GM19395 (cell line): ENCODE results near the gene NELFA.
"Not testable (repeated sequence)": the region's sequence is repeated elsewhere in the genome, so short reads cannot be mapped to it uniquely, and the experiment has no call there.

ENCODE experiments used
- ATAC-seq: cut with Tn5 transposase; IDR thresholded peaks from one replicate; pipeline ENCODE4 v1.9.1; 2021; ENCODE audit warnings: mild to moderate bottlenecking, moderate library complexity; ENCODE audit not compliant: unreplicated experiment

Gene NELFA

GRCh38 chr4:2040391-2041238 lies 31.8 kb upstream of the NELFA start:
- no peak for ATAC-seq

GRCh38 chr4:2036866-2037265 lies 28.1 kb upstream of the NELFA start:
- ATAC-seq, result no peak

DNA sequence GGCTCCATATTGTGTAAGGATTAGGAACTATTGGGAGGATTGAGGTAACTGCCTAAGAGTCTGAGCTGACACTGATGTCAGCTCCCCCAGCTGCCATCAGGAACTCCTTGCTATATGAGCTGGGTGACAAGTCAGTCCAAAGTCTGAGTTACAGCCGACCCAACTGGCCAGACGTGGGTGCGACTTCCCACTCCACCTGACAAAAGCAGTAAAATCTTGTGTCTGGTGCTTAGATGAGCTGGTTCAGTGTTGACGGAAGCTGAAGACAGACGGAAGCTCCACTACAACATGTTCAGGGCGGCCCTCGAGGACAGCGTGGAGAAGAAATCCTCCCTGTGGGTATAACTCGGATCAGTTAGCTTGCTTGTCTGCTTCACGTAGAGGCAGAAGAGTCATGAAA lies 27.6 kb upstream of the NELFA start:
- no peak for ATAC-seq

- not testable (repeated sequence) for ATAC-seq
Measured at GRCh38 chr4:2031161-2031560, 22.4 kb upstream of the NELFA start.

GRCh38 chr4:2027120-2027519 lies 18.3 kb upstream of the NELFA start:
- ATAC-seq, result not testable (repeated sequence)

- ATAC-seq, result no peak
Measured at GRCh38 chr4:2025817-2026216, 17.0 kb upstream of the NELFA start.

DNA sequence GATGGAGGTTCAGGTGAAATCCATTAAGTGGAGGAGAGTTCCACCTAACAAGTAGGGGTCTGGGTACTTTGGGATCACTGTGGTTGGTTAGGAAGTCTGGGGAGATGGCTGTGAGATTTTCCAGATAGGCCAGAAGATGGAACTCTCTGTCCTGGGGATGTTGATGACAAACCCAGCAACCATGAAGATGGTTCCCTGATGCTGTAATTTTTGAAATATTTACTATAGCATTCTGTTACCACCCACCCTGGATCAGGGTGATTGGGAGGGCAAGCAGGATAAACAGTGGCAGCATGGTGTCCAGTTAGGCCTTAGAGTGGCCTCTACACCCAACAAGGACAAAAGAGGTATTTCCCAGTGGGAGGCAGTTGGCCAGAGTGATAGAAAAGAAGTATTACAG lies 15.9 kb upstream of the NELFA start:
- no peak for ATAC-seq

- ATAC-seq, result not testable (repeated sequence)
Measured at GRCh38 chr4:2021358-2022018, 12.7 kb upstream of the NELFA start.

- ATAC-seq, result no peak
Measured at GRCh38 chr4:2015008-2015407, 6.2 kb upstream of the NELFA start.

DNA sequence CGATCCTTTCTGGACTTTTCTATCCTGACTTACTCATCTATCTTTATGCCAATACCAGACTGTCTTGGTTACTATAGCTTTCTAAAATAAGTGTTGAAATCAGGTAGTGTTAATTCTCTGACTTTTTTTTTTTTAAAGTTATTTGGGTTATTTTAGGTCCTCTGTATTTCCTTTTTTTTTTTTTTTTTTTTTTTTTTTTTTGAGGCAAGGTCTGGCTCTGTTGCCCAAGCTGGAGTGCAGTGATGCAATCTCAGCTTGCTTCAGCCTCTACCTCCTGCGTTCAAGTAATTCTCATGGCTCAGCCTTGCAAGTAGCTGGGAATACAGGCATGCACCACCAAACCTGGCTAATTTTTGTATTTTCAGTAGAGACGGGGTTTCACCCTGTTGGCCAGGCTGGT lies 2.8 kb upstream of the NELFA start:
- no peak for ATAC-seq

DNA sequence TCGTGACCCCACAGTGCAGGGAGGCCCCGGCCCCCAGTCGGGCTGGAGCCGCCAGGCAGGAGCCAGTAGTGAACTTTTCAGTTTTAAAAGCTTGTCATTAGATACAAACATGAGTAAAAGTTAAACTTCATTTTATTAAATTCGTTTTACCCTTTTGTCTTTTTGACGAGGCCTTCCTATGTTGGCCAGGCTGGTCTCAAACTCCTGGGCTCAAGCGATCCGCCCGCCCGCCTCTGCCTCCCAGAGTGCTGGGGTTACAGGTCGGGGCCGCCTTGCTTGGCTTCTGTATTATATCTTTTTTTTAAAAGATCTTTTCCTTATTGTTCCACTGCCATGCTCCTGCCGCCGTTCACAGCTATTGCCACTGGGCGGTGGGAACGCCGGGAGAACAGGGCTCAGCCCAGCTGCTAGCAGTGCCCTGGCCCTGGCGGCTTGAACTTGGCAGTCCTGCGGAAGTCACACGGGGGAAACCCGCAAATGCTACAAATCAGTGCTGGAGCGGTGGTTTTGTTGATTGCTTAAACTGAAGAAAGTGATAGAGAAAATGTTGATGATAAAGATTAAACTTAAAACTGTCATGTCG lies 968 bp upstream of the NELFA start:
- peak; percentile 27 for ATAC-seq

DNA sequence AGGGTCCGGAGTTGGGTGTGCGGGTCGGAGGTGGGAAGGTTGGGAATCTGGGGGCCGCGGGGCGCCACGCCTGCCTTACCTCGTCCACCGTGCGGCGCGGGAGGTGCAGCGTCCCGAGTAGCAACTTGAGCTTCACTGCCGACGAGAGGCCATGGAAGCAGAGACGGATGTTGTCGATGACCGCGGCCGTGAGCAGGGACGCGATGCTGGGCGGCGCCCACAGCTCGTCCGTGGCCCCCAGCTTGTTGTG lies 178 bp downstream of the NELFA start:
- ATAC-seq, result no peak

- ATAC-seq, result no peak
Measured at GRCh38 chr4:2007804-2008670, 737 bp downstream of the NELFA start.

GRCh38 chr4:2006956-2007653 lies 1.7 kb downstream of the NELFA start:
- ATAC-seq, result no peak

DNA sequence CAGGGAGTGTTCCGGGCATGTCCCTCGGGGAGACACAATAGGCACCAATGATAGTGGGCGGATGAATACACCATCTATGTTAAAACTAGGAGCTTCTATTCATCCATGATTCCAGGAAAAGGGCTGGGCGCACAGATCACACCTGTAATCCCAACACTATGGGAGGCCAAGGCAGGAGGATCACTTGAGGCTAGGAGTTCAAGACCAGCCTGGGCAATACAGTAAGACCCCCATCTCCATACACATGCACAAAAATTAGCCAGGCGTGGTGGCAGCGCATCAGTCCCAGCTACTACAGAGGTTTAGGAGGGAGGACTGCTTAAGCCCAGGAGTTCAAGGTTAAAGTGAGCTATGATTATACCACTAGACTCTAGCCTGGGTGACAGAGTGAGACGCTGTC lies 2.4 kb downstream of the NELFA start:
- no peak for ATAC-seq

GRCh38 chr4:2003361-2003760 lies 5.4 kb downstream of the NELFA start:
- ATAC-seq, result not testable (repeated sequence)

DNA sequence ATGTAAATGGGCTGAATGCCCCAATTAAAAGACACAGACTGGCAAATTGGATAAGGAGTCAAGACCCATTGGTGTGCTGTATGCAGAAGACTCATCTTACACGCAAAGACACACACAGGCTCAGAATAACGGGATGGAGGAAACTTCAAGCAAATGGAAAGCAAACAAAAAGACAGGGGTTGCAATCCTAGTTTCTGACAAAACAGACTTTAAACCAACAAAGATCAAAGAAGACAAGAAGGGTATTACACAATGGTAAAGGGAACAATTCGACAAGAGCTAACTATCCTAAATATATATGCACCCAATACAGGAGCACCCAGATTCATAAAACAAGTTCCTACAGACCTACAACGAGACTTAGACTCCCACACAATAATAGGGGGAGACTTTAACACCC lies 9.5 kb downstream of the NELFA start:
- not testable (repeated sequence) for ATAC-seq

DNA sequence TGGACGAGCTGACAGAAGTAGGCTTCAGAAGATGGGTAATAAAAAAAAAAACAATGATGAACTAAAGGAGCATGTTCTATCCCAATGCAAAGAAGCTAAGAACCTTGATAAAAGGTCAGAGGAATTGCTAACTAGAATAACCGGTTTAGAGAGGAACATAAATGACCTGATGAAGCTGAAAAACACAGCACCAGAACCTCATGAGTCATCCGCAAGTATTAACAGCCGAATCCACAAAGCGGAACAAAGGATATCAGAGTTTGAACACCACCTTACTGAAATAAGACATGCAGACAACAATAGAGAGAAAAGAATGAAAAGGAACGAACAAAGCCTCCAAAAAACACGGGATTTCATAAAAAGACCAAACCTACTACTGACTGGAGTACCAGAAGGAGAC lies 10.5 kb downstream of the NELFA start:
- no peak for ATAC-seq

- ATAC-seq, result no peak
Measured at GRCh38 chr4:1997712-1998111, 11.1 kb downstream of the NELFA start.

DNA sequence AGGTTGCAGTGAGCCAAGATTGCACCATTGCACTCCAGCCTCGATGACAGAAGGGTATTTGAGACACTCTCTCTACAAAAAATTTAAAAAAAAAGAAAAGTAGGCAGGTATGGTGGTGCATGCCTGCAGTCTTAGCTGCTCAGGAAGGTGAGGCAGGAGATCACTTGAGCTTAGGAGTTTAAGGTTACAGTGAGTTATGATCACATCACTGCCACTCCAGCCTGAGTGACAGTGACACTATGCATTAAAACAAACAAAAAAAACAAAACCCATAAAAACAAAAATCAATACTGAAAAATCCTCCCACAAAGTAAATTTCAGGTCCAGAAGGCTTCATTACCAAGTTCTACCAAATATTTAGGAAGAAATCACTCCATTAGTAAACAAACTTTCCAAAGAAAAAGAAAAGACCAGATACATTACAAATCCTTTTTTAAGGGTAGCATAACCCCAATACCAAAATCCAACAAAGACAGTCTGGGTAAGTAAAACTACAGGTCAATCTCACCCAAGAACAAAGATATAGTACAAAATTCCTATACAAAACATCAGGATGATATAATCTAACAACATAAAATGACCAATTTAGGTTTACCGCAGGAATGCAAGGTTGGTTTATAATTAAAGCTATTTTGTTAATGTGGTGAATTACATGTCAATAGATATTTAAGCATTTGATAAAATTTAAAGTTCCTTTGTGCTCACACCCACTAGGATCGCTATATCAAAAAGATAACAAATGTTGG lies 11.7 kb downstream of the NELFA start:
- ATAC-seq, result no peak
